Measurements from ENCODE around the gene CHN1. TPM values are rescaled to one million over a fixed set of nuclear protein-coding genes. Genes with fewer than 3 reads are reported as not detected.
A peak's percentile ranks its signal among the peaks of the same experiment; 100 is the strongest.

Gene CHN1
- total RNA-seq = 1 to 10 TPM in 3 of 4 donors, under 1 TPM in 1; 0.66 to 4.7 (median 2.4) TPM

- TF ChIP-seq POLR2A (IDR thresholded peaks at IDR 0.05) (peak; percentile 15 to 41), CTCF (IDR thresholded peaks at IDR 0.05 in 4 of 5, conservative IDR thresholded peaks at IDR 0.05 in 1 of 5) (peak in 1 of 5 experiments; percentile 6)
- ATAC-seq = peak; percentile 61 to 69
- Histone ChIP-seq H3K4me1 (peaks cover 0 to 4% of the 10 kb centered on the region in 2 donors), H3K4me3 (peak within 1 kb of the TSS; percentile 60 to 68 (median 64)), H3K27ac (peak within 1 kb of the TSS; percentile 32 to 73 (median 60)), H3K36me3 (no peaks in the 10 kb centered on the region), H3K9me3 (no peaks in the 10 kb centered on the region), H3K27me3 (peaks cover 26 to 45% (median 31%) of the 10 kb centered on the region in 3 donors)
- intact Hi-C loops (cut with DNase I; ENCODE audit: low total_unique reads) = no loop called here
- in situ Hi-C loops (cut with MboI; ENCODE audit: low sequenced_read_pairs in 4 of 4) = no loop called here
- DNase-seq = peak in 1 of 2 donors; percentile 27
These were observed at the start of gene CHN1 for GRCh38 chr2:175004980-175005732. Gene CHN1, minus strand, starts transcription at chr2:175005381. Its CDS starts 469 bp downstream, at chr2:175004912.

- H3K4me3 ChIP-seq = no peak overlapping the region
- no peaks in the 10 kb centered on the region for H3K27me3 ChIP-seq
- no peaks in the 10 kb centered on the region for H3K9me3 ChIP-seq
- no peak for ATAC-seq
- in situ Hi-C loops (cut with MboI; ENCODE audit: low sequenced_read_pairs in 4 of 4) = no loop called here
- no peaks in the 10 kb centered on the region for H3K36me3 ChIP-seq
- H3K4me1 ChIP-seq = no peaks in the 10 kb centered on the region
- TF ChIP-seq CTCF (IDR thresholded peaks at IDR 0.05 in 4 of 5, conservative IDR thresholded peaks at IDR 0.05 in 1 of 5) (no peak), POLR2A (IDR thresholded peaks at IDR 0.05) (no peak)
- no peak for DNase-seq
- intact Hi-C loops (cut with DNase I; ENCODE audit: low total_unique reads) = no loop called here
- no peak overlapping the region for H3K27ac ChIP-seq
These were observed 49.2 kb upstream of the CHN1 start for GRCh38 chr2:175054340-175054739.

- TF ChIP-seq POLR2A (IDR thresholded peaks at IDR 0.05) = no peak
- TF ChIP-seq CTCF (IDR thresholded peaks at IDR 0.05 in 4 of 5, conservative IDR thresholded peaks at IDR 0.05 in 1 of 5) = no peak
- H3K4me3 ChIP-seq = no peak overlapping the region
- no peaks in the 10 kb centered on the region for H3K27me3 ChIP-seq
- no peaks in the 10 kb centered on the region for H3K9me3 ChIP-seq
- in situ Hi-C loops (cut with MboI; ENCODE audit: low sequenced_read_pairs in 4 of 4) = no loop called here
- intact Hi-C loops (cut with DNase I; ENCODE audit: low total_unique reads) = no loop called here
- no peak overlapping the region for H3K27ac ChIP-seq
- ATAC-seq (no peak), DNase-seq (no peak)
- H3K4me1 ChIP-seq = no peaks in the 10 kb centered on the region
- no peaks in the 10 kb centered on the region for H3K36me3 ChIP-seq
These were observed 44.5 kb upstream of the CHN1 start for GRCh38 chr2:175049661-175050060.

GRCh38 chr2:175048275-175048674, 43.1 kb upstream of the CHN1 start:
- H3K9me3 ChIP-seq = no peaks in the 10 kb centered on the region
- TF ChIP-seq POLR2A (IDR thresholded peaks at IDR 0.05) (no peak), CTCF (IDR thresholded peaks at IDR 0.05 in 4 of 5, conservative IDR thresholded peaks at IDR 0.05 in 1 of 5) (no peak)
- in situ Hi-C loops (cut with MboI; ENCODE audit: low sequenced_read_pairs in 4 of 4) = no loop called here
- no peaks in the 10 kb centered on the region for H3K36me3 ChIP-seq
- ATAC-seq (no peak), DNase-seq (no peak)
- no peaks in the 10 kb centered on the region for H3K4me1 ChIP-seq
- H3K4me3 ChIP-seq = no peak overlapping the region
- H3K27me3 ChIP-seq = no peaks in the 10 kb centered on the region
- H3K27ac ChIP-seq = no peak overlapping the region
- intact Hi-C loops (cut with DNase I; ENCODE audit: low total_unique reads) = no loop called here

All from gastrocnemius medialis (tissue), 4 donors.